BLaER1 (cell line): ENCODE data around the gene NFILZ.
"Not testable (repeated sequence)": the region's sequence is repeated elsewhere in the genome, so short reads cannot be mapped to it uniquely, and the experiment has no call there.

ENCODE experiments used
- H3K27ac ChIP-seq: shearing (Covaris generic); formaldehyde crosslinking; 2 replicates; pipeline ENCODE4 v1.8.1; 2022
- H3K27me3 ChIP-seq: shearing (Covaris generic); formaldehyde crosslinking; 2 replicates; pipeline ENCODE4 v1.8.1; 2022
- H3K36me3 ChIP-seq: shearing (Covaris generic); formaldehyde crosslinking; 2 replicates; pipeline ENCODE4 v1.8.1; 2022
- H3K4me1 ChIP-seq: shearing (Covaris generic); formaldehyde crosslinking; 2 replicates; pipeline ENCODE4 v1.8.1; 2022
- H3K4me2 ChIP-seq: shearing (Covaris generic); formaldehyde crosslinking; 2 replicates; pipeline ENCODE4 v1.8.1; 2022
- H3K4me3 ChIP-seq: shearing (Covaris generic); formaldehyde crosslinking; 2 replicates; pipeline ENCODE4 v1.8.1; 2022
- H3K9ac ChIP-seq: shearing (Covaris generic); formaldehyde crosslinking; 2 replicates; pipeline ENCODE4 v1.8.1; 2022
- H3K9me3 ChIP-seq: shearing (Covaris generic); formaldehyde crosslinking; 2 replicates; pipeline ENCODE4 v1.8.1; 2022
- H4K20me1 ChIP-seq: shearing (Covaris generic); formaldehyde crosslinking; 2 replicates; pipeline ENCODE4 v1.8.1; 2022
- Cebpa-rat ChIP-seq: shearing (Covaris generic); IDR thresholded peaks from 2 replicates; pipeline ENCODE4 v1.8.1; 2022

NFILZ gene

GRCh38 chr19:8611391-8611876 lies 19.0 kb upstream of the NFILZ start:
- H3K27me3 ChIP-seq, result no peaks in the 10 kb centered on the region
- peaks cover 12% of the 10 kb centered on the region for H3K36me3 ChIP-seq
- H3K9ac ChIP-seq, result no peak overlapping the region
- H3K4me3 ChIP-seq, result no peak overlapping the region
- H3K27ac ChIP-seq, result no peak overlapping the region
- H3K4me2 ChIP-seq, result peak overlapping the region; percentile 62
- H3K4me1 ChIP-seq, result peaks cover 39% of the 10 kb centered on the region
- no peak for TF ChIP-seq Cebpa-rat
- peaks cover 28% of the 10 kb centered on the region for H4K20me1 ChIP-seq
- H3K9me3 ChIP-seq, result peaks cover 2% of the 10 kb centered on the region; the same call in 1 of the 2 replicates

GRCh38 chr19:8611877-8612806 lies 18.3 kb upstream of the NFILZ start:
- Histone ChIP-seq H3K27ac (no peak overlapping the region), H3K36me3 (peaks cover 5% of the 10 kb centered on the region), H3K4me2 (peak overlapping the region; percentile 62), H3K27me3 (no peaks in the 10 kb centered on the region), H3K4me1 (peaks cover 39% of the 10 kb centered on the region), H4K20me1 (peaks cover 21% of the 10 kb centered on the region), H3K4me3 (no peak overlapping the region), H3K9ac (no peak overlapping the region), H3K9me3 (no peaks in the 10 kb centered on the region)
- TF ChIP-seq Cebpa-rat, result no peak

GRCh38 chr19:8612807-8613171 lies 17.6 kb upstream of the NFILZ start:
- Histone ChIP-seq H3K4me3 (no peak overlapping the region), H3K9ac (no peak overlapping the region), H3K4me2 (peak overlapping the region; percentile 62), H3K27ac (peak overlapping the region; percentile 41; the same call in 1 of the 2 replicates), H3K27me3 (no peaks in the 10 kb centered on the region), H3K9me3 (no peaks in the 10 kb centered on the region), H3K36me3 (no peaks in the 10 kb centered on the region), H3K4me1 (peaks cover 39% of the 10 kb centered on the region), H4K20me1 (peaks cover 14% of the 10 kb centered on the region)
- TF ChIP-seq Cebpa-rat, result no peak

GRCh38 chr19:8614455-8614854 lies 16.0 kb upstream of the NFILZ start:
- no peak overlapping the region for H3K4me3 ChIP-seq
- H3K9ac ChIP-seq, result no peak overlapping the region
- H4K20me1 ChIP-seq, result no peaks in the 10 kb centered on the region
- peaks cover 24% of the 10 kb centered on the region for H3K4me1 ChIP-seq
- no peak overlapping the region for H3K4me2 ChIP-seq
- H3K9me3 ChIP-seq, result no peaks in the 10 kb centered on the region
- no peak for TF ChIP-seq Cebpa-rat
- H3K36me3 ChIP-seq, result no peaks in the 10 kb centered on the region
- H3K27ac ChIP-seq, result no peak overlapping the region
- no peaks in the 10 kb centered on the region for H3K27me3 ChIP-seq

- Histone ChIP-seq H3K9ac (no peak overlapping the region), H3K27ac (no peak overlapping the region), H3K4me3 (no peak overlapping the region), H4K20me1 (no peaks in the 10 kb centered on the region), H3K4me1 (peaks cover 24% of the 10 kb centered on the region), H3K4me2 (no peak overlapping the region), H3K9me3 (no peaks in the 10 kb centered on the region), H3K36me3 (no peaks in the 10 kb centered on the region), H3K27me3 (no peaks in the 10 kb centered on the region)
- TF ChIP-seq Cebpa-rat, result no peak
Observed at GRCh38 chr19:8615024-8615423, 15.4 kb upstream of the NFILZ start.

- Histone ChIP-seq H3K9ac (no peak overlapping the region), H3K4me1 (peaks cover 24% of the 10 kb centered on the region), H3K9me3 (no peaks in the 10 kb centered on the region), H4K20me1 (no peaks in the 10 kb centered on the region), H3K4me2 (no peak overlapping the region), H3K4me3 (no peak overlapping the region), H3K36me3 (no peaks in the 10 kb centered on the region), H3K27me3 (no peaks in the 10 kb centered on the region), H3K27ac (no peak overlapping the region)
- no peak for TF ChIP-seq Cebpa-rat
Observed at GRCh38 chr19:8615813-8616596, 14.4 kb upstream of the NFILZ start.

GRCh38 chr19:8616861-8617260 lies 13.6 kb upstream of the NFILZ start:
- H3K36me3 ChIP-seq, result no peaks in the 10 kb centered on the region
- no peak for TF ChIP-seq Cebpa-rat
- peaks cover 18% of the 10 kb centered on the region for H3K4me1 ChIP-seq
- no peaks in the 10 kb centered on the region for H3K9me3 ChIP-seq
- H3K27ac ChIP-seq, result no peak overlapping the region
- H3K9ac ChIP-seq, result no peak overlapping the region
- H4K20me1 ChIP-seq, result no peaks in the 10 kb centered on the region
- no peaks in the 10 kb centered on the region for H3K27me3 ChIP-seq
- no peak overlapping the region for H3K4me3 ChIP-seq
- no peak overlapping the region for H3K4me2 ChIP-seq

GRCh38 chr19:8617325-8617724 lies 13.1 kb upstream of the NFILZ start:
- H3K9ac ChIP-seq, H3K4me2 ChIP-seq, H3K4me3 ChIP-seq, H4K20me1 ChIP-seq, H3K27ac ChIP-seq, H3K27me3 ChIP-seq, H3K36me3 ChIP-seq, H3K9me3 ChIP-seq: not testable (repeated sequence)
- peaks cover 13% of the 10 kb centered on the region for H3K4me1 ChIP-seq

GRCh38 chr19:8617984-8618383 lies 12.4 kb upstream of the NFILZ start:
- Histone ChIP-seq H3K9ac (no peak overlapping the region), H3K27ac (no peak overlapping the region), H3K4me2 (no peak overlapping the region), H3K9me3 (no peaks in the 10 kb centered on the region), H3K4me1 (peaks cover 7% of the 10 kb centered on the region), H3K36me3 (no peaks in the 10 kb centered on the region), H4K20me1 (no peaks in the 10 kb centered on the region), H3K27me3 (no peaks in the 10 kb centered on the region), H3K4me3 (no peak overlapping the region)
- no peak for TF ChIP-seq Cebpa-rat

- no peak overlapping the region for H3K9ac ChIP-seq
- H3K4me2 ChIP-seq, result no peak overlapping the region
- no peaks in the 10 kb centered on the region for H3K27me3 ChIP-seq
- H3K4me1 ChIP-seq, result no peaks in the 10 kb centered on the region; the same call in 1 of the 2 replicates
- no peak overlapping the region for H3K27ac ChIP-seq
- no peaks in the 10 kb centered on the region for H3K9me3 ChIP-seq
- H3K36me3 ChIP-seq, result no peaks in the 10 kb centered on the region
- H4K20me1 ChIP-seq, result no peaks in the 10 kb centered on the region
- no peak overlapping the region for H3K4me3 ChIP-seq
- TF ChIP-seq Cebpa-rat, result no peak
Observed at GRCh38 chr19:8618751-8619150, 11.7 kb upstream of the NFILZ start.

- not testable (repeated sequence) for H3K36me3 ChIP-seq, H3K27me3 ChIP-seq, H3K4me3 ChIP-seq, H3K4me1 ChIP-seq, H3K27ac ChIP-seq, H3K9ac ChIP-seq, H3K4me2 ChIP-seq, H3K9me3 ChIP-seq, H4K20me1 ChIP-seq
Observed at GRCh38 chr19:8622886-8623285, 7.5 kb upstream of the NFILZ start.
